H1 (cell line): ENCODE data around the gene UGT2B7.

Experiments used
- BACH1 ChIP-seq: IDR thresholded peaks from 2 replicates; pipeline ENCODE4 v1.6.1; 2012; ENCODE audit warnings: low read length, improper control_type of control experiment
- CTCF ChIP-seq, 3 experiments: IDR thresholded peaks; 1 replicate in 2 of 3; 2 replicates in 1 of 3; pipeline versions ENCODE4 v1.5.1 to v1.6.1; 2011; ENCODE audit warnings: low read length in 3 of 3, mild to moderate bottlenecking in 3 of 3, inconsistent platforms in 2 of 3, low read depth in 1 of 3, moderate library complexity in 1 of 3; ENCODE audit not compliant: insufficient read depth in 1 of 3; ENCODE audit errors: control extremely low read depth in 1 of 3
- EP300 ChIP-seq, 2 experiments: IDR thresholded peaks; 1 replicate in 1 of 2; 2 replicates in 1 of 2; pipeline ENCODE4 v1.6.1; 2011 to 2012; ENCODE audit warnings: low read depth in 2 of 2, low read length in 2 of 2, mild to moderate bottlenecking in 2 of 2, borderline replicate concordance in 1 of 2, inconsistent platforms in 1 of 2, moderate library complexity in 1 of 2
- POLR2A ChIP-seq, 2 experiments: IDR thresholded peaks; 1 replicate in 1 of 2; 2 replicates in 1 of 2; pipeline ENCODE4 v1.6.1; 2011; ENCODE audit warnings: low read depth in 2 of 2, low read length in 2 of 2, mild to moderate bottlenecking in 2 of 2; ENCODE audit errors: control extremely low read depth in 1 of 2
- POLR2AphosphoS5 ChIP-seq: IDR thresholded peaks from 2 replicates; pipeline ENCODE4 v1.6.1; 2011; ENCODE audit warnings: low read depth, low read length
- RAD21 ChIP-seq, 2 experiments: IDR thresholded peaks in 1 of 2; conservative IDR thresholded peaks in 1 of 2; 2 replicates each; pipeline ENCODE4 v1.6.1; 2011; ENCODE audit warnings: low read depth in 2 of 2, low read length in 2 of 2, improper control_type of control experiment in 1 of 2, inconsistent platforms in 1 of 2, mild to moderate bottlenecking in 1 of 2, moderate library complexity in 1 of 2
- SP1 ChIP-seq: IDR thresholded peaks from 2 replicates; pipeline ENCODE4 v1.6.1; 2011; ENCODE audit warnings: low read depth, low read length
- TBP ChIP-seq: IDR thresholded peaks from 2 replicates; pipeline ENCODE4 v1.6.1; 2011; ENCODE audit warnings: low read depth, low read length, improper control_type of control experiment

- TF ChIP-seq EP300 (IDR thresholded peaks at IDR 0.05; ENCODE audit: borderline replicate concordance in 1 of 2, low read depth in 2 of 2, low read length in 2 of 2) (no peak), CTCF (IDR thresholded peaks at IDR 0.05; ENCODE audit: control extremely low read depth in 1 of 3, insufficient read depth in 1 of 3, low read depth in 1 of 3, low read length in 3 of 3) (no peak), RAD21 (IDR thresholded peaks at IDR 0.05 in 1 of 2, conservative IDR thresholded peaks at IDR 0.05 in 1 of 2; ENCODE audit: low read depth in 2 of 2, low read length in 2 of 2) (0 out of 4 replicates have a peak, but pooled peaks of 1 of the 2 experiments have one; percentile 8), POLR2AphosphoS5 (peak; percentile 57), SP1 (peak; percentile 67; the same call in 1 of the 2 replicates), BACH1 (no peak), TBP (no peak), POLR2A (IDR thresholded peaks at IDR 0.05; ENCODE audit: control extremely low read depth in 1 of 2, low read depth in 2 of 2, low read length in 2 of 2) (no peak)
These were observed 38.5 kb upstream of the UGT2B7 start for GRCh38 chr4:69057620-69058409.
